Adrenal gland (tissue), 5 donors: ENCODE data around the gene HIP1R.

Experiments
- POLR2A ChIP-seq, 2 donors: fragments of 450-650 bp; IDR thresholded peaks; one replicate each; pipeline ENCODE4 v1.6.1; 2017; ENCODE audit warnings: antibody characterized with exemption in 2 of 2, mild to moderate bottlenecking in 2 of 2, moderate library complexity in 1 of 2
- TF ChIP-seq, protein P1 (sequence below), 6 experiments: fragments of 450-650 bp in 4 of 6; fragments of 200-600 bp in 2 of 6; sonication (generic) in 1 of 6; IDR thresholded peaks; 1 replicate in 5 of 6; 2 replicates in 1 of 6; pipeline versions ENCODE4 v1.5.1 to v1.8.0; 2016 to 2021; ENCODE audit warnings: antibody characterized with exemption in 6 of 6, mild to moderate bottlenecking in 2 of 6, moderate library complexity in 1 of 6
- donor health status: DM: no; HTN: no; CAD: no.

DNA sequence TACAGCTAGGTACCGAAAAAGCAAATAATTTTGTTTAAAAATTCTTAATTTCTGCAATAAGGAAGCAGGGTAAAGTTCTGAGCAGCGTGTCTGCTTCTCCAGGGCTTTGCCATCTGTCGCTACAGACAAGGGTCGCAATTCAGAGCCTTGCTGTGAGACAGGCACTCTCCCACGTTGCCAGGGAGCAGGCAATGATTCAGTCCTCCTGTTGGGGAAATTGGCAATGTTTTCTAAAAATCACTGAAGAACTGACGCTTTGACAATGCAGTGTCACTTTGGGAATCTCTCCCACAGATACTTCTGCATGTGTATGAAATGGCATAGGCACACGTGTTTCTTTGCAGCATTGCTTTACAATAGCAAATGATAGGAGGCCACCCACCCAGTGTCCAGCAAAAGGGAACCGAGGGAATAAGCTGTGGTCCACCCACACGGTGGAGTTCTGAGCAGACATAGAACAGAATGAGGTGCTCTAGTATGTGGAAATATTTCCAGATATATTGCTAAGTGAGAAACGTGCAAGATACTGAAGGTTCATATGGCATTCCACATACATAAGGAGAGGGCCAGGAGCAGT lies 16.0 kb upstream of the HIP1R start:
- TF ChIP-seq, protein P1, sequence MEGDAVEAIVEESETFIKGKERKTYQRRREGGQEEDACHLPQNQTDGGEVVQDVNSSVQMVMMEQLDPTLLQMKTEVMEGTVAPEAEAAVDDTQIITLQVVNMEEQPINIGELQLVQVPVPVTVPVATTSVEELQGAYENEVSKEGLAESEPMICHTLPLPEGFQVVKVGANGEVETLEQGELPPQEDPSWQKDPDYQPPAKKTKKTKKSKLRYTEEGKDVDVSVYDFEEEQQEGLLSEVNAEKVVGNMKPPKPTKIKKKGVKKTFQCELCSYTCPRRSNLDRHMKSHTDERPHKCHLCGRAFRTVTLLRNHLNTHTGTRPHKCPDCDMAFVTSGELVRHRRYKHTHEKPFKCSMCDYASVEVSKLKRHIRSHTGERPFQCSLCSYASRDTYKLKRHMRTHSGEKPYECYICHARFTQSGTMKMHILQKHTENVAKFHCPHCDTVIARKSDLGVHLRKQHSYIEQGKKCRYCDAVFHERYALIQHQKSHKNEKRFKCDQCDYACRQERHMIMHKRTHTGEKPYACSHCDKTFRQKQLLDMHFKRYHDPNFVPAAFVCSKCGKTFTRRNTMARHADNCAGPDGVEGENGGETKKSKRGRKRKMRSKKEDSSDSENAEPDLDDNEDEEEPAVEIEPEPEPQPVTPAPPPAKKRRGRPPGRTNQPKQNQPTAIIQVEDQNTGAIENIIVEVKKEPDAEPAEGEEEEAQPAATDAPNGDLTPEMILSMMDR (IDR thresholded peaks at IDR 0.05), result no peak
- TF ChIP-seq POLR2A (IDR thresholded peaks at IDR 0.05), result no peak
